NAMALWA (cell line): Measurements from ENCODE around the gene GAST.

ENCODE experiments used
- DNase-seq: peaks from one replicate; pipeline ENCODE4 v3.0.0-alpha.2; 2015; ENCODE audit warnings: low spot score

GAST gene

GRCh38 chr17:41707803-41708669, 4.1 kb upstream of the GAST start:
- no peak for DNase-seq

- no peak for DNase-seq
Measured at GRCh38 chr17:41710472-41711090, 1.6 kb upstream of the GAST start.

- DNase-seq: no peak
Measured at GRCh38 chr17:41717408-41718286, 5.5 kb downstream of the GAST start.

- no peak for DNase-seq
Measured at GRCh38 chr17:41718287-41718645, 6.1 kb downstream of the GAST start.

- no peak for DNase-seq
Measured at GRCh38 chr17:41722231-41722630, 10.1 kb downstream of the GAST start.

GRCh38 chr17:41723801-41724475, 11.8 kb downstream of the GAST start:
- no peak for DNase-seq

- no peak for DNase-seq
Measured at GRCh38 chr17:41724476-41725050, 12.4 kb downstream of the GAST start.

GRCh38 chr17:41725134-41725533, 13.0 kb downstream of the GAST start:
- DNase-seq: no peak

GRCh38 chr17:41728056-41728455, 15.9 kb downstream of the GAST start:
- DNase-seq: no peak

- no peak for DNase-seq
Measured at GRCh38 chr17:41730479-41730878, 18.3 kb downstream of the GAST start.

GRCh38 chr17:41731836-41732235, 19.7 kb downstream of the GAST start:
- DNase-seq: no peak

- no peak for DNase-seq
Measured at GRCh38 chr17:41733348-41734138, 21.4 kb downstream of the GAST start.

- no peak for DNase-seq
Measured at GRCh38 chr17:41734139-41734948, 22.2 kb downstream of the GAST start, which contains the start of gene HAP1. Gene HAP1, minus strand, starts transcription at chr17:41734643. Its CDS starts 9 bp downstream, at chr17:41734634.

- no peak for DNase-seq
Measured at GRCh38 chr17:41734949-41735313, 22.8 kb downstream of the GAST start.

- DNase-seq: no peak
Measured at GRCh38 chr17:41735744-41736143, 23.6 kb downstream of the GAST start.

- DNase-seq: no peak
Measured at GRCh38 chr17:41736983-41737679, 25.0 kb downstream of the GAST start.

- no peak for DNase-seq
Measured at GRCh38 chr17:41737680-41738023, 25.5 kb downstream of the GAST start.

GRCh38 chr17:41738077-41738800, 26.1 kb downstream of the GAST start:
- peak; percentile 86 for DNase-seq

- no peak for DNase-seq
Measured at GRCh38 chr17:41738801-41739112, 26.6 kb downstream of the GAST start.
